Coronary artery (tissue), 2 donors: ENCODE data around the gene CTIF.
A peak's percentile ranks its signal among the peaks of the same experiment; 100 is the strongest.
"Not testable (repeated sequence)": the region's sequence is repeated elsewhere in the genome, so short reads cannot be mapped to it uniquely, and the experiment has no call there.

Experiments used
- DNase-seq: peaks from one replicate; pipeline ENCODE4 v3.0.0-alpha.2; 2017; ENCODE audit warnings: low spot score
- H3K27ac ChIP-seq, 2 donors: fragments of 200-600 bp; sonication (generic); one replicate each; pipeline ENCODE4 v1.5.1; 2016 to 2019
- H3K4me3 ChIP-seq: fragments of 200-600 bp; sonication (generic); 2 replicates; pipeline ENCODE4 v1.5.1; 2016; ENCODE audit warnings: mild to moderate bottlenecking, moderate library complexity
- CTCF ChIP-seq: fragments of 200-600 bp; sonication (generic); IDR thresholded peaks from one replicate; pipeline ENCODE4 v1.5.1; 2019; ENCODE audit warnings: antibody characterized with exemption

CTIF gene

GRCh38 chr18:48649231-48649630 lies 110.4 kb downstream of the CTIF start:
- Histone ChIP-seq H3K27ac (no peak overlapping the region), H3K4me3 (no peak overlapping the region)
- TF ChIP-seq CTCF: no peak
- DNase-seq: no peak

DNA sequence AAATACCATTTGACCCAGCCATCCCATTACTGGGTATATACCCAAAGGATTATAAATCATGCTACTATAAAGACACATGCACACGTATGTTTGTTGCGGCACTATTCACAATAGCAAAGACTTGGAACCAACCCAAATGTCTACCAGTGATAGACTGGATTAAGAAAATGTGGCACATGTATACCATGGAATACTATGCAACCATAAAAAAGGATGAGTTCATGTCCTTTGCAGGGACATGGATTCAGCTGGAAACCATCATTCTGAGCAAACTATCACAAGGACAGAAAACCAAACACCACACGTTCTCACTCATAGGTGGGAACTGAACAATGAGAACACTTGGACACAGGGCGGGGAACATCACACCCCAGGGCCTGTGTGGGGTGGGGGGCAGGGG lies 115.8 kb downstream of the CTIF start:
- DNase-seq, H3K4me3 ChIP-seq, H3K27ac ChIP-seq: not testable (repeated sequence)

DNA sequence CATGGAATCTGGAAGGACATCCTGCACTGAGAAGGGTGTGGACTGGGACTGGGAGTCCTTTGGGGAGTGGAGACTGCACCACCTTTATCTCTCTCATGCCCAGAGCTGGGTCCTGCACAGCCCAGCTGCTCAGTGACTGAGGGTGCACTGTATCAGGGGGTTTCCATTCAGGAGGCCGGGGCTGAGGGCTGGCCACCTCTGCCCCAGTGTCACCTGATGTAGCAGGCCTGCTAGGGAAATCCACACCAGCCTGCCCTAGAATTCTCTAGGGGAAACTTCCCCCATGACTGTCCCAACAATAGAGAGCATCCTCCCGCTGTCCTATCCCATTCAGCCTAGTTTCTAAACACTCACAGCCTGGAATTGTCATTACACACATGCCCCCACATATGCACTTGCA lies 116.7 kb downstream of the CTIF start:
- no peak for DNase-seq
- H3K4me3 ChIP-seq: no peak overlapping the region
- TF ChIP-seq CTCF: no peak
- H3K27ac ChIP-seq: no peak overlapping the region

DNA sequence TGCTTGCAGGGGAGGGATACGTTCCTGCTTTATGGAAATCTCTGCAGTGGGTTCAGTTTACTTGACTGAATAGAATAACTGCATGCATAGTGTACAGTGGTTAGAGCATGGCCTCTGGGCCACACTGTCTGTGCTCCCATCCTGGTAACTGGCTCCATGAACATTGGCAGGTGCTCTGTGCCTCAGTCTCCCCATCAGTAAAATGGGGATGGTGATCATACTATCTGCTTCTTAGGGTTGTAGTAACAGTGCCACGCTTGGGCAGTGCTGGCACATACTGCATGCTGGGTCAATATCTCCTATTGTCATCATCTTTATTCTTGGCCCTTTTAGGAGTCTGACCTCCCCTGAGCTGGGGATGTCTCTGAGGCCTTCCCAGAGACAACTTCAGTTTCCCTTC lies 117.3 kb downstream of the CTIF start:
- TF ChIP-seq CTCF: no peak
- DNase-seq: no peak
- no peak overlapping the region for H3K4me3 ChIP-seq
- peak overlapping the region in 1 of 2 donors; percentile 3 for H3K27ac ChIP-seq

DNA sequence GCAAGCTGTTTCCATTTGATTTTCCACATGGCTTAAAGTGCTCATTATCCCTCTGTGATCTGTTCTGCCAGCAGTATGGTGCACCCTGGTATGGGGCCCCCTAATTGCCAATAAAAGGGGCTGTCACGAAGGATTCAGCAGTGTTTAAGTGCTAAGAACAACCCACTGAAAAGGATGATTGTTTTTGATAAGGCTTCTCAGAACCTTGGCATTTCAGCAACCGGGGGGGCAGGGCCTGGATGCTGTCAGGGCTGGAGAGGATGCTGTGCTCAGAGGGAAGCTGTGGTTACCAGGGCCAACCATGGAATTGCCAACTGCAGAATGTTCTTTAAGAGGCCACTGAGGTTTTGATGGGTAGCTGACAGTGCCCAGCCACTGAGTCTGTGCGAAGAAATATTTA lies 117.8 kb downstream of the CTIF start:
- peak overlapping the region in 1 of 2 donors; percentile 3 for H3K27ac ChIP-seq
- no peak overlapping the region for H3K4me3 ChIP-seq
- DNase-seq: no peak
- TF ChIP-seq CTCF: no peak

DNA sequence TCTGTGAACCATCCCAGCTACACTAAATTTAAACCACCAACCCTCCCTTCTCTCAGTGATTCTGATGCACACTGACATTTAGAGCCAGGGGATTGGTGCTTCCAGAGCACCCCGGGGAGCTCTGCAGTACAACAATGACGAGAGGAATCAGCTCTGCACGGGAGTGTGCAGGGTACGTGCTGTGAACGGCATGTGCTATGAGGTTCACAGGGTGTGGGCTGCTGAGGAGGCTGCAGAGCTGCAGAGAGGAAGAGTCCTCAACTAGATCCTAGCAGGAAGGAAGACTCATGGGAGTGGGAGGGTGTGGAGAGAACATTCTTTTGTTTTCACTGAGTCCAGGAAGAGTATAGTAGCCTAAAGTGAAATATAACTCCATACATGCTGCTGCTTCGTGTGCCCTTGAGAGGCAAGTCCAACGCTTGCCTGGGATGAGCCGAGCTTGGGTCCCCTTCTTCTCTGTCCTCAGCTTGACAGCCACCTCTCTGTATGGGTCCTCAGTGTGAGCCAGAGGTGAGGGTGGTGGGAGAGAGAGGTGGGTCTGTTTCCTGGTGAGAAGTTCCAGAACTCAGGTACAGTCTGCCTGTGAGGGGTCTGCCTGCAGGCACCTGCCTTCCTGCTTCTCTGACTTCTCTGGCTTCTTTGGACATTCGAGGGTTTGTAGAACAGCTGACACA lies 118.8 kb downstream of the CTIF start:
- Histone ChIP-seq H3K4me3 (no peak overlapping the region), H3K27ac (no peak overlapping the region)
- no peak for TF ChIP-seq CTCF
- DNase-seq: no peak

GRCh38 chr18:48658721-48659120 lies 119.9 kb downstream of the CTIF start:
- Histone ChIP-seq H3K27ac (peak overlapping the region in 1 of 2 donors; percentile 13), H3K4me3 (no peak overlapping the region)
- no peak for TF ChIP-seq CTCF
- no peak for DNase-seq
